Muscle layer of duodenum (tissue), 2 donors: Measurements from ENCODE around the gene LMO2.
"Not testable (repeated sequence)": the region's sequence is repeated elsewhere in the genome, so short reads cannot be mapped to it uniquely, and the experiment has no call there.

Experiments
- H3K27ac ChIP-seq: one replicate; pipeline ENCODE4 v1.7.0; 2013; ENCODE audit warnings: mild to moderate bottlenecking, low read length
- H3K27me3 ChIP-seq: one replicate; pipeline ENCODE4 v1.7.0; 2013; ENCODE audit warnings: low read depth, mild to moderate bottlenecking, control low read depth, low read length
- H3K36me3 ChIP-seq, 2 donors: one replicate each; pipeline ENCODE4 v1.7.0; 2013; ENCODE audit warnings: low read length in 2 of 2, control low read depth in 1 of 2, mild to moderate bottlenecking in 1 of 2; ENCODE audit not compliant: insufficient read depth in 2 of 2, control insufficient read depth in 1 of 2
- H3K4me1 ChIP-seq, 2 donors: one replicate each; pipeline ENCODE4 v1.7.0; 2013; ENCODE audit warnings: low read length in 2 of 2, mild to moderate bottlenecking in 2 of 2, control low read depth in 1 of 2, moderate library complexity in 1 of 2; ENCODE audit not compliant: insufficient read depth in 2 of 2, control insufficient read depth in 1 of 2
- H3K4me3 ChIP-seq, 2 donors: one replicate each; pipeline ENCODE4 v1.7.0; 2013; ENCODE audit warnings: low read length in 2 of 2, low read depth in 1 of 2, mild to moderate bottlenecking in 1 of 2
- H3K9me3 ChIP-seq, 2 donors: one replicate each; pipeline ENCODE4 v1.7.0; 2013; ENCODE audit warnings: low read length in 2 of 2, control low read depth in 1 of 2, mild to moderate bottlenecking in 1 of 2; ENCODE audit not compliant: control insufficient read depth in 1 of 2
- donor health status: healthy.

LMO2 gene

GRCh38 chr11:33855500-33855899 is 36.4 kb downstream of the LMO2 start:
- no peaks in the 10 kb centered on the region for H3K36me3 ChIP-seq
- H3K27ac ChIP-seq, result no peak overlapping the region

GRCh38 chr11:33848717-33849390 is 43.0 kb downstream of the LMO2 start:
- Histone ChIP-seq H3K27me3 (no peaks in the 10 kb centered on the region), H3K27ac (no peak overlapping the region), H3K4me1 (no peaks in the 10 kb centered on the region), H3K4me3 (no peak overlapping the region), H3K9me3 (no peaks in the 10 kb centered on the region), H3K36me3 (no peaks in the 10 kb centered on the region)

More at GRCh38 chr11:33855500-33855899, 36.4 kb downstream of the LMO2 start:
- Histone ChIP-seq H3K27me3 (no peaks in the 10 kb centered on the region), H3K4me1 (no peaks in the 10 kb centered on the region), H3K4me3 (no peak overlapping the region), H3K9me3 (no peaks in the 10 kb centered on the region)

GRCh38 chr11:33847251-33847650 is 44.6 kb downstream of the LMO2 start:
- Histone ChIP-seq H3K9me3 (no peaks in the 10 kb centered on the region), H3K4me3 (no peak overlapping the region), H3K27me3 (no peaks in the 10 kb centered on the region), H3K4me1 (no peaks in the 10 kb centered on the region), H3K27ac (no peak overlapping the region), H3K36me3 (no peaks in the 10 kb centered on the region)

DNA sequence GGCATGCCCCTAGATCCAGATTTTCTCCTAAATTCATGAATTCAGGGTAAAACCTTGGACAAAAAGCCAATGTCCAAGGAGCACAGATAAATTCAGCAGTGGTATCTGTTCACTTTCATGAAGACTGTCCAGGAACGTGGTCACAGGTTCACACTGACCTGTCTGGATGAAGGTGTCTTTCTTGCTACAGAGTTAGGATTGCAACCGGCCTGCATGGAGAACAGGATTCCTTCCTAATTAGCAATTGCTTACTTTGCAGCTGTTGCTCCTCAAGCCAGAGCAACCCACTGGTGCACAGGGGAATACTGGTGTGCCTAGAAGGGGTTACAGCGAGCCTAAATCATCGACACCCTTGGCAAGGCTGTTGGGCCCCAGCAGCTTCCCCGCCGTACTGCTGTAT is 47.6 kb downstream of the LMO2 start:
- no peak overlapping the region for H3K27ac ChIP-seq
- H3K36me3 ChIP-seq, result no peaks in the 10 kb centered on the region
- no peak overlapping the region for H3K4me3 ChIP-seq
- no peaks in the 10 kb centered on the region for H3K27me3 ChIP-seq
- no peaks in the 10 kb centered on the region for H3K4me1 ChIP-seq
- H3K9me3 ChIP-seq, result no peaks in the 10 kb centered on the region

- H3K27ac ChIP-seq, result no peak overlapping the region
- H3K9me3 ChIP-seq, result no peaks in the 10 kb centered on the region
- no peaks in the 10 kb centered on the region for H3K36me3 ChIP-seq
- no peak overlapping the region for H3K4me3 ChIP-seq
- no peaks in the 10 kb centered on the region for H3K27me3 ChIP-seq
- no peaks in the 10 kb centered on the region for H3K4me1 ChIP-seq
Measured at GRCh38 chr11:33843018-33843417, 48.9 kb downstream of the LMO2 start.

- Histone ChIP-seq H3K4me3 (no peak overlapping the region), H3K27me3 (no peaks in the 10 kb centered on the region), H3K9me3 (no peaks in the 10 kb centered on the region), H3K27ac (no peak overlapping the region), H3K36me3 (no peaks in the 10 kb centered on the region), H3K4me1 (no peaks in the 10 kb centered on the region)
Measured at GRCh38 chr11:33842236-33842915, 49.5 kb downstream of the LMO2 start.

GRCh38 chr11:33838234-33838633 is 53.6 kb downstream of the LMO2 start:
- not testable (repeated sequence) for H3K36me3 ChIP-seq, H3K4me3 ChIP-seq, H3K4me1 ChIP-seq, H3K27ac ChIP-seq, H3K27me3 ChIP-seq, H3K9me3 ChIP-seq

GRCh38 chr11:33837334-33837733 is 54.5 kb downstream of the LMO2 start:
- not testable (repeated sequence) for H3K4me3 ChIP-seq, H3K27me3 ChIP-seq, H3K9me3 ChIP-seq, H3K27ac ChIP-seq, H3K36me3 ChIP-seq, H3K4me1 ChIP-seq

DNA sequence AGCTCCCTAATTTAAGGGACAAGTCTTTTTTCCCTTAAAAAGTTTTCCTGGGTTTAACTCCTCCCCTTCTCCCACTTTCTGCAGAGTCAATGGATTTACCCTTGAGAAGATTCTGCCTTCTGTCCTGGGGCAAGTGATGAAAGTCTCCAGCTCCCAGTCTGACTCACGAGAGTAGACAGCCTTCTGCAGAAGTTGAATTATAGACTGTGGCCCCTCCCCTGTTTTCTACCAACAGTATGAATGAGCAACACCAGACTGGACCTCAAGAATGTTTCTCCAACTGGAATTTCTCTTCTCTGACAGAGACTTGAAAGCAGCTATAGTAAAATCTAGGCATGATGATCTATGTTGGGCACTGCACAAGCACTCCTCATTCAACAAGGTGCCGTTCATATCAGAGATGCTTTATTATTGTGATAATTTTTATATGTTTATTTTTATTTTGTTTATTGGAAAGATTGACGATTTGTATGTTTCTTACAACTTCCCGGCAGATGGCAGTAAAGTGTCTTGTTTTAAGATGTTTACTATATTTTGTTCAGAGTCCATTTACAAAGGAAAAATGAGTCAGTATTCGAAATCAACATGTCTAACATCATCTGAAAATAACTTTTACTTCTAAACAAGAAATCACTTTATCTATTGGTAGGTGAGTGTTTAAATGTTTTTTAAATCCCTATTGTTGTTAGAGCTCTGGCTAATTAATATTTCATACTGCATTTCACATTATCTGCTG is 56.6 kb downstream of the LMO2 start:
- Histone ChIP-seq H3K4me1 (peaks cover 0 to 4% of the 10 kb centered on the region in 2 donors), H3K27ac (no peak overlapping the region), H3K36me3 (no peaks in the 10 kb centered on the region), H3K27me3 (no peaks in the 10 kb centered on the region), H3K9me3 (no peaks in the 10 kb centered on the region), H3K4me3 (no peak overlapping the region)

- H3K4me3 ChIP-seq, result no peak overlapping the region
- peaks cover 16% of the 10 kb centered on the region for H3K27me3 ChIP-seq
- H3K27ac ChIP-seq, result no peak overlapping the region
- H3K36me3 ChIP-seq, result no peaks in the 10 kb centered on the region
- H3K9me3 ChIP-seq, result no peaks in the 10 kb centered on the region
- peaks cover 0 to 11% of the 10 kb centered on the region in 2 donors for H3K4me1 ChIP-seq
Measured at GRCh38 chr11:33832676-33833075, 59.2 kb downstream of the LMO2 start.

DNA sequence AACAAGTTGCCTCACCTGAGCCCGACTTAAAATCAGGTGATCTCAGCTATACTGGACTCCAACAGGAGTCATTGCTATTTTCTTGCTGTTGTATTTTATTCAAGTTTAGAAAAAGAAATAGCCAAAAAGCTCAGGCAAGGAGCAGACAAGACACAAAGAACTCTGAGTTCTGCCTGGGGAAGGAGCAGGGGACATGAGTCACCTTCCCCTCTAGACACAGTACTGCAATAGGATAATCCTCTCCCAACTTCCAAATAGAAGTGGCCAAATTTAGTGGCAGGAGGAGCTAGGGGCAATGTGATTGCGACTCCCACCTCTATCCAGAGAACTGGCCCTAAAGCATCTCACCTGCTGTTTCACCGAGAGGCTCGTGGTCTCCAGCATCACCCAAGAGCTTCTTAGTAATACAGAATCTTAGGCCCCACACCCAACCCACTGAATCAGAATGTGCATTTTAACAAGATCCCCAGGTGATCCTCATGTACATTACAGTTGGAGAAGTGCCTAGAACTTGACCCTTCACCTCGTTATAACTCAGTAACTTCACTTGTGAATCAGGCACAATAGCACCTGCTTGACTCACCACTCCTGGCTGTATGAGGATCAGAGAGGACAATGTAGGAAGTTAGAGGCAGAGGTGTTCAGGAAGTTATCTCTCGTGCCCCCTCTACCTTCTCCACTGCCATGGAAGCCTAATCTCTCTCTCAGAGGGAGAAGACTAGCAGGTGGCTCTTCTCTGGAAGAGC is 60.8 kb downstream of the LMO2 start:
- Histone ChIP-seq H3K27ac (no peak overlapping the region), H3K36me3 (no peaks in the 10 kb centered on the region), H3K9me3 (no peaks in the 10 kb centered on the region), H3K4me3 (no peak overlapping the region), H3K27me3 (peaks cover 16% of the 10 kb centered on the region), H3K4me1 (peaks cover 0 to 11% of the 10 kb centered on the region in 2 donors)
